M059J (cell line): Measurements from ENCODE around the gene TRIM54. TPM values are rescaled to one million over a fixed set of nuclear protein-coding genes. Genes with fewer than 3 reads are reported as not detected.

Experiments used
- DNase-seq: peaks from one replicate; pipeline ENCODE4 v3.0.0-alpha.2; 2012; ENCODE audit warnings: low read depth
- total RNA-seq: library from RNA; depleted of rRNA; stranded (reverse); fragments of >200 nt; shearing (Covaris generic); gene quantifications from 2 replicates; pipeline ENCODE4 v1.2.3, GENCODE V29; 2014; rRNA removed

Gene TRIM54
- total RNA-seq, 1 experiment from 2014 or later, result 0.05 TPM

GRCh38 chr2:27356056-27356381 is 73.8 kb downstream of the TRIM54 start:
- DNase-seq, result peak; percentile 72

DNA sequence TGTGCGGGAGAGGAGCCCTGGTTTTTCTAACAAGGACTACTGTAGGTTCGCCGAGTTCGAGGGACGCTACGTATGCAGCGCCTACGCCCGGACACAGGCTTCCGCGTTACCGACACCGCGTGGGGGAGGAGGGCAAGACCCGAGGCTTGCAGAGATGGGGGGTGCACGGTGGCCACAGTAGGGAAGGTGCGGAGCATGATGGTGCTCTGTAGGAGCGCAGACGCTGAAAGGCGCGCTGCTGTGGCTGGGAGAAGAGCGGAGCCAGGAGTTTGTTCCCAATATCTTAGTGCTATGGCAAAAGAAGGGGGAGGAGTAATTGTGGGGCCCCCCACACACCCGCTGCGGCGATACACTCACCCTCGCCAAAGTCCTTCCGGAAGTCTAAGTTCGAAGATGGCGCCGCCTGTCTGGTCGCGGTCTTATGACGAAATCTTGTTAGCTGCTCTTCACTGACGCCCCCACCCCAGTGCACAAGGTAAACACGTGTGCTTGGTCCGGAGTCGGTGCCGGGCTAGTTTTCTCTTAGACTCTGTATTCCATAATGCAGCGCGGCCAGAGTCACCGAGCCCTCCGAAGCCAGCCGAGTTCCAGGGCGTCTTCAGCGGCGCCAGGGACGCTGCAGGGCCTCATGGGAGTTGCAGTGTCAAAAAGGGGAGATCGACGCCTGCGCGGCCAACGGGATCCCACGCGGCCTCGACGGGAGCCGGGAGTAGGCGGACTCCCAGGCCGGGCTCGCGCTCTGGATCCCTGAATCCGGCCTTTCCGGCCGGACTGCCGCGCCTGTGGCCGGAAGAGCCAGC is 74.4 kb downstream of the TRIM54 start, which contains the start of gene GTF3C2:
Gene GTF3C2, minus strand, starts transcription at position 383 of the 800 bp plus-strand sequence. CDS start 13,210 bp downstream, outside the sequence.
- peak; percentile 97 for DNase-seq

Other genes starting within 250 kb of the TRIM54 start
- gene TMEM214, start 249.5 kb upstream of the TRIM54 start, total RNA-seq, result 88.6 and 98.5 TPM in 2 replicates
- 25.8 and 26.0 TPM in 2 replicates for gene AGBL5, start 230.8 kb upstream of the TRIM54 start, total RNA-seq
- gene OST4, start 210.8 kb upstream of the TRIM54 start, total RNA-seq, result 247 and 491 TPM in 2 replicates
- 0.17 TPM in 1 of 2 replicates, not detected in the other for gene EMILIN1, start 203.8 kb upstream of the TRIM54 start, total RNA-seq
- 0.34 and 0.37 TPM in 2 replicates for gene KHK, start 195.7 kb upstream of the TRIM54 start, total RNA-seq
- 0.17 and 0.84 TPM in 2 replicates for gene CGREF1, start 163.3 kb upstream of the TRIM54 start, total RNA-seq
- 0.12 TPM in 1 of 2 replicates, not detected in the other for gene ABHD1, start 158.6 kb upstream of the TRIM54 start, total RNA-seq
- 64.9 and 74.8 TPM in 2 replicates for gene PREB, start 147.8 kb upstream of the TRIM54 start, total RNA-seq
- not detected in 2 replicates for gene PRR30, start 143.0 kb upstream of the TRIM54 start, total RNA-seq
- not detected in 2 replicates for gene TCF23, start 133.4 kb upstream of the TRIM54 start, total RNA-seq
- 334 and 404 TPM in 2 replicates for gene ATRAID, start 70.4 kb upstream of the TRIM54 start, total RNA-seq
- gene SLC5A6, start 70.2 kb upstream of the TRIM54 start, total RNA-seq, result 16.3 and 23.3 TPM in 2 replicates
- 12.6 and 17.1 TPM in 2 replicates for gene CAD, start 65.1 kb upstream of the TRIM54 start, total RNA-seq
- gene SLC30A3, start 19.4 kb upstream of the TRIM54 start, total RNA-seq, result not detected in 2 replicates
- not detected in 2 replicates for gene DNAJC5G, start 7.0 kb upstream of the TRIM54 start, total RNA-seq
- 1.6 and 3.0 TPM in 2 replicates for gene UCN, start 26.0 kb downstream of the TRIM54 start, total RNA-seq
- 92.5 and 95.2 TPM in 2 replicates for gene MPV17, start 40.7 kb downstream of the TRIM54 start, total RNA-seq
- gene GTF3C2, start 74.3 kb downstream of the TRIM54 start, total RNA-seq, result 32.3 and 34.0 TPM in 2 replicates
- gene EIF2B4, start 87.9 kb downstream of the TRIM54 start, total RNA-seq, result 24.3 and 31.1 TPM in 2 replicates
- 70.4 and 88.3 TPM in 2 replicates for gene SNX17, start 88.2 kb downstream of the TRIM54 start, total RNA-seq
- 3.6 and 7.6 TPM in 2 replicates for gene ZNF513, start 98.3 kb downstream of the TRIM54 start, total RNA-seq
- 105 and 134 TPM in 2 replicates for gene PPM1G, start 127.2 kb downstream of the TRIM54 start, total RNA-seq
- 96.9 and 124 TPM in 2 replicates for gene NRBP1, start 146.2 kb downstream of the TRIM54 start, total RNA-seq
- not detected in 2 replicates for gene KRTCAP3, start 160.0 kb downstream of the TRIM54 start, total RNA-seq
- 2.8 and 5.7 TPM in 2 replicates for gene IFT172, start 207.3 kb downstream of the TRIM54 start, total RNA-seq
- gene FNDC4, start 212.8 kb downstream of the TRIM54 start, total RNA-seq, result 2.6 and 3.1 TPM in 2 replicates
- not detected in 2 replicates for gene GCKR, start 214.4 kb downstream of the TRIM54 start, total RNA-seq